Central memory CD4-positive, alpha-beta T cell (primary cell): ENCODE data around the gene DPYSL5.
"Not testable (repeated sequence)": the region's sequence is repeated elsewhere in the genome, so short reads cannot be mapped to it uniquely, and the experiment has no call there.

Experiments used
- DNase-seq: peaks from one replicate; pipeline ENCODE4 v3.0.0; 2022

The DPYSL5 gene

GRCh38 chr2:26875808-26876207, 27.9 kb downstream of the DPYSL5 start:
- DNase-seq, result no peak

GRCh38 chr2:26876260-26876659, 28.3 kb downstream of the DPYSL5 start:
- no peak for DNase-seq

GRCh38 chr2:26877276-26877675, 29.3 kb downstream of the DPYSL5 start:
- no peak for DNase-seq

GRCh38 chr2:26880161-26880560, 32.2 kb downstream of the DPYSL5 start:
- no peak for DNase-seq

- DNase-seq, result no peak
Measured at GRCh38 chr2:26880910-26881435, 33.0 kb downstream of the DPYSL5 start.

- not testable (repeated sequence) for DNase-seq
Measured at GRCh38 chr2:26882220-26882619, 34.3 kb downstream of the DPYSL5 start.

- DNase-seq, result no peak
Measured at GRCh38 chr2:26883956-26884355, 36.0 kb downstream of the DPYSL5 start.

- DNase-seq, result no peak
Measured at GRCh38 chr2:26884486-26884885, 36.6 kb downstream of the DPYSL5 start.

GRCh38 chr2:26885651-26886329, 37.9 kb downstream of the DPYSL5 start:
- DNase-seq, result no peak

GRCh38 chr2:26886736-26887135, 38.8 kb downstream of the DPYSL5 start:
- no peak for DNase-seq

GRCh38 chr2:26887151-26887550, 39.2 kb downstream of the DPYSL5 start:
- no peak for DNase-seq

- no peak for DNase-seq
Measured at GRCh38 chr2:26889796-26890195, 41.9 kb downstream of the DPYSL5 start.

- DNase-seq, result no peak
Measured at GRCh38 chr2:26890341-26891000, 42.5 kb downstream of the DPYSL5 start.

GRCh38 chr2:26892133-26892532, 44.2 kb downstream of the DPYSL5 start:
- no peak for DNase-seq

GRCh38 chr2:26892922-26893524, 45.1 kb downstream of the DPYSL5 start:
- DNase-seq, result no peak

- no peak for DNase-seq
Measured at GRCh38 chr2:26894136-26894535, 46.2 kb downstream of the DPYSL5 start.

- no peak for DNase-seq
Measured at GRCh38 chr2:26897807-26898479, 50.0 kb downstream of the DPYSL5 start.

- DNase-seq, result no peak
Measured at GRCh38 chr2:26898480-26899078, 50.6 kb downstream of the DPYSL5 start.

- DNase-seq, result no peak
Measured at GRCh38 chr2:26899500-26900164, 51.7 kb downstream of the DPYSL5 start.

- DNase-seq, result no peak
Measured at GRCh38 chr2:26900831-26901321, 52.9 kb downstream of the DPYSL5 start.

- DNase-seq, result no peak
Measured at GRCh38 chr2:26901326-26902183, 53.6 kb downstream of the DPYSL5 start.
